H1 (cell line): Measurements from ENCODE around the gene UBALD1. TPM values are rescaled to one million over a fixed set of nuclear protein-coding genes. Genes with fewer than 3 reads are reported as not detected.

Source experiments
- CTCF ChIA-PET: fragments of 300-600 bp; sonication (Branson Sonifier 250); formaldehyde crosslinking; loops from one replicate; lab custom pipeline; 2021; ENCODE audit not compliant: partially characterized antibody; lab: Charles Lee
- POLR2A ChIA-PET: fragments of 300-600 bp; sonication (Branson Sonifier 250); formaldehyde crosslinking; loops from one replicate; lab custom pipeline; 2021; ENCODE audit warnings: inconsistent platforms; ENCODE audit not compliant: partially characterized antibody; lab: Charles Lee
- DNase-seq, 2 experiments: peaks; one replicate each; pipeline versions ENCODE4 v3.0.0 to v3.0.0-alpha.2; 2010 to 2022; ENCODE audit warnings: low spot score in 2 of 2, low read depth in 1 of 2, mixed read lengths in 1 of 2
- FAIRE-seq: peaks from 2 replicates; lab custom pipeline; 2011; peaks lifted over from hg19 to GRCh38; lab: Jason Lieb, UNC
- H2AFZ ChIP-seq: 2 replicates; pipeline ENCODE4 v1.8.1; 2012; ENCODE audit warnings: low read length, inconsistent platforms
- H2AK5ac ChIP-seq: 2 replicates; pipeline ENCODE4 v1.6.1; 2013; ENCODE audit warnings: low read depth, low read length
- H2BK120ac ChIP-seq: replicated peaks from 2 replicates; pipeline ENCODE3; 2013; ENCODE audit warnings: low read depth, low read length, inconsistent platforms
- H2BK12ac ChIP-seq: 2 replicates; pipeline ENCODE4 v1.6.1; 2013; ENCODE audit warnings: low read depth, low read length
- H2BK15ac ChIP-seq: 2 replicates; pipeline ENCODE4 v1.6.1; 2013; ENCODE audit warnings: low read length
- H2BK20ac ChIP-seq: 2 replicates; pipeline ENCODE4 v1.6.1; 2013; ENCODE audit warnings: low read length
- H2BK5ac ChIP-seq: 2 replicates; pipeline ENCODE4 v1.6.1; 2013; ENCODE audit warnings: low read depth, low read length
- H3K14ac ChIP-seq: 2 replicates; pipeline ENCODE4 v1.6.1; 2013; ENCODE audit warnings: inconsistent platforms; ENCODE audit not compliant: insufficient read length
- H3K18ac ChIP-seq: 2 replicates; pipeline ENCODE4 v1.6.1; 2013; ENCODE audit warnings: low read length; ENCODE audit errors: extremely low read depth
- H3K23ac ChIP-seq: 2 replicates; pipeline ENCODE4 v1.6.1; 2013; ENCODE audit warnings: inconsistent platforms; ENCODE audit not compliant: insufficient read length
- H3K23me2 ChIP-seq: 2 replicates; pipeline ENCODE4 v1.6.1; 2013; ENCODE audit warnings: low read depth, low read length
- H3K27ac ChIP-seq: 2 replicates; pipeline ENCODE4 v1.6.1; 2011; ENCODE audit warnings: low read depth, low read length, inconsistent platforms
- H3K27me3 ChIP-seq, 4 experiments: replicated peaks in 1 of 4; 1 replicate in 1 of 4; 2 replicates in 3 of 4; pipeline versions ENCODE4 v1.6.1 to v1.8.1; 2011 to 2013; ENCODE audit warnings: low read length in 3 of 4, mild to moderate bottlenecking in 3 of 4, inconsistent platforms in 2 of 4, mixed read lengths in 2 of 4, moderate library complexity in 1 of 4; ENCODE audit not compliant: control insufficient read depth in 3 of 4, insufficient read depth in 3 of 4; ENCODE audit errors: extremely low read depth in 1 of 4
- H3K36me3 ChIP-seq, 4 experiments: 2 replicates each; pipeline versions ENCODE4 v1.6.1 to v1.8.1; 2011 to 2013; ENCODE audit warnings: mild to moderate bottlenecking in 4 of 4, low read length in 3 of 4, moderate library complexity in 2 of 4, control low read depth in 1 of 4, inconsistent platforms in 1 of 4; ENCODE audit not compliant: insufficient read depth in 4 of 4, control insufficient read depth in 2 of 4
- H3K4ac ChIP-seq: replicated peaks from 2 replicates; pipeline ENCODE3; 2013; ENCODE audit warnings: low read length, low read depth, mixed read lengths, inconsistent platforms; ENCODE audit not compliant: insufficient read length
- H3K4me1 ChIP-seq, 4 experiments: replicated peaks in 1 of 4; 1 replicate in 1 of 4; 2 replicates in 3 of 4; pipeline versions ENCODE4 v1.6.1 to v1.8.1; 2011 to 2013; ENCODE audit warnings: low read length in 3 of 4, inconsistent platforms in 2 of 4, mixed read lengths in 1 of 4; ENCODE audit not compliant: insufficient read depth in 4 of 4, control insufficient read depth in 3 of 4
- H3K4me2 ChIP-seq, 2 experiments: 2 replicates each; pipeline versions ENCODE4 v1.6.1 to v1.8.1; 2011 to 2013; ENCODE audit warnings: low read depth in 2 of 2, low read length in 2 of 2, control low read depth in 1 of 2, inconsistent platforms in 1 of 2, mild to moderate bottlenecking in 1 of 2; ENCODE audit not compliant: insufficient read depth in 1 of 2
- H3K4me3 ChIP-seq, 4 experiments: fragments of 200-600, 300-600 bp in 1 of 4; sonication (generic), shearing (Covaris generic), sonication (Bioruptor Twin) in 1 of 4; 2 replicates each; pipeline versions ENCODE4 v1.5.1 to v1.8.1; 2011 to 2016; ENCODE audit warnings: low read length in 4 of 4, low read depth in 3 of 4, control low read depth in 2 of 4, inconsistent platforms in 2 of 4, mild to moderate bottlenecking in 2 of 4, mixed read lengths in 1 of 4, moderate library complexity in 1 of 4; ENCODE audit not compliant: insufficient read depth in 2 of 4; ENCODE audit errors: extremely low read depth in 1 of 4
- H3K56ac ChIP-seq: replicated peaks from 2 replicates; pipeline ENCODE3; 2013; ENCODE audit warnings: low read depth, mild to moderate bottlenecking, mixed read lengths, low read length, inconsistent platforms; ENCODE audit not compliant: insufficient read length
- H3K79me1 ChIP-seq: 2 replicates; pipeline ENCODE4 v1.6.1; 2013; ENCODE audit warnings: low read depth, low read length, control low read depth
- H3K79me2 ChIP-seq, 2 experiments: 2 replicates each; pipeline versions ENCODE4 v1.6.1 to v1.8.1; 2012 to 2013; ENCODE audit warnings: low read length in 2 of 2, mild to moderate bottlenecking in 2 of 2, inconsistent platforms in 1 of 2; ENCODE audit not compliant: insufficient read depth in 2 of 2, control insufficient read depth in 1 of 2
- H3K9ac ChIP-seq, 4 experiments: replicated peaks in 1 of 4; 1 replicate in 1 of 4; 2 replicates in 3 of 4; pipeline versions ENCODE4 v1.6.1 to v1.8.1; 2011 to 2013; ENCODE audit warnings: low read depth in 3 of 4, low read length in 3 of 4, control low read depth in 2 of 4, mild to moderate bottlenecking in 2 of 4, moderate library complexity in 2 of 4, inconsistent platforms in 1 of 4; ENCODE audit errors: extremely low read depth in 1 of 4
- H3K9me3 ChIP-seq, 2 experiments: 2 replicates each; pipeline versions ENCODE4 v1.6.1 to v1.8.1; 2012 to 2013; ENCODE audit warnings: mild to moderate bottlenecking in 2 of 2, moderate library complexity in 2 of 2, control low read depth in 1 of 2, inconsistent platforms in 1 of 2, low read depth in 1 of 2, low read length in 1 of 2, mixed read lengths in 1 of 2; ENCODE audit not compliant: insufficient read depth in 2 of 2
- H4K20me1 ChIP-seq, 2 experiments: replicated peaks in 1 of 2; 2 replicates each; pipeline versions ENCODE3 to v1.8.1; 2011 to 2013; ENCODE audit warnings: inconsistent platforms in 2 of 2, low read length in 2 of 2, mild to moderate bottlenecking in 1 of 2; ENCODE audit not compliant: insufficient read depth in 2 of 2, control insufficient read depth in 1 of 2
- H4K5ac ChIP-seq: 2 replicates; pipeline ENCODE4 v1.6.1; 2013; ENCODE audit warnings: low read length, low read depth, mixed read lengths, inconsistent platforms; ENCODE audit not compliant: insufficient read length
- H4K8ac ChIP-seq: 2 replicates; pipeline ENCODE4 v1.8.0; 2013; ENCODE audit warnings: mild to moderate bottlenecking, moderate library complexity, low read length, inconsistent platforms; ENCODE audit not compliant: insufficient read depth; ENCODE audit errors: extremely low read depth
- H4K91ac ChIP-seq: replicated peaks from 2 replicates; pipeline ENCODE3; 2013; ENCODE audit warnings: low read length, mixed read lengths, inconsistent platforms; ENCODE audit not compliant: insufficient read length
- CTCF ChIP-seq, 3 experiments: IDR thresholded peaks; 1 replicate in 2 of 3; 2 replicates in 1 of 3; pipeline versions ENCODE4 v1.5.1 to v1.6.1; 2011; ENCODE audit warnings: low read length in 3 of 3, mild to moderate bottlenecking in 3 of 3, inconsistent platforms in 2 of 3, low read depth in 1 of 3, moderate library complexity in 1 of 3; ENCODE audit not compliant: insufficient read depth in 1 of 3; ENCODE audit errors: control extremely low read depth in 1 of 3
- EZH2 ChIP-seq: fragments of 200-600 bp; sonication (generic); IDR thresholded peaks from 2 replicates; pipeline ENCODE4 v1.7.1; 2012; ENCODE audit warnings: low read depth, mild to moderate bottlenecking, moderate library complexity, low read length, inconsistent platforms; ENCODE audit not compliant: severe bottlenecking
- GABPA ChIP-seq: IDR thresholded peaks from 2 replicates; pipeline ENCODE4 v1.6.1; 2011; ENCODE audit warnings: mild to moderate bottlenecking, low read length, moderate library complexity, borderline replicate concordance; ENCODE audit not compliant: insufficient read depth
- HDAC6 ChIP-seq: IDR thresholded peaks from one replicate; pipeline ENCODE4 v1.7.1; 2012; ENCODE audit warnings: low read depth, mild to moderate bottlenecking, inconsistent platforms, low read length, moderate library complexity
- KDM1A ChIP-seq: fragments of 200-600, 300-600 bp; sonication (generic); IDR thresholded peaks from 2 replicates; pipeline ENCODE4 v1.7.1; 2016; ENCODE audit warnings: mild to moderate bottlenecking, low read length, borderline replicate concordance
- POLR2A ChIP-seq, 2 experiments: IDR thresholded peaks; 1 replicate in 1 of 2; 2 replicates in 1 of 2; pipeline ENCODE4 v1.6.1; 2011; ENCODE audit warnings: low read depth in 2 of 2, low read length in 2 of 2, mild to moderate bottlenecking in 2 of 2; ENCODE audit errors: control extremely low read depth in 1 of 2
- RBBP5 ChIP-seq: IDR thresholded peaks from 2 replicates; pipeline ENCODE4 v1.7.1; 2012; ENCODE audit warnings: low read depth, mild to moderate bottlenecking, inconsistent platforms, low read length, moderate library complexity, borderline replicate concordance
- SP1 ChIP-seq: IDR thresholded peaks from 2 replicates; pipeline ENCODE4 v1.6.1; 2011; ENCODE audit warnings: low read depth, low read length
- WGBS, 2 experiments: shearing (Covaris generic) in 1 of 2; methylation state at CpG; one replicate each; pipeline versions ENCODE4 v1.1.6 to v1.1.7; 2013 to 2015; ENCODE audit warnings: low lambda C conversion rate in 2 of 2, mixed read lengths in 2 of 2, inconsistent platforms in 1 of 2, low coverage in 1 of 2, missing lambda C conversion rate in 1 of 2; ENCODE audit not compliant: insufficient replicate concordance in 2 of 2, insufficient coverage in 1 of 2, insufficient read length in 1 of 2; ENCODE audit errors: extremely low coverage in 1 of 2, missing lambda C conversion rate in 1 of 2; 5-methylcytosine and 5-hydroxymethylcytosine counted together
- polyA plus RNA-seq, 7 experiments: library from polyadenylated mRNA; depleted of rRNA in 3 of 7; stranded (reverse) in 5 of 7; unstranded in 2 of 7; fragments of >200 nt in 5 of 7; fragments of 200-250 nt in 2 of 7; gene quantifications; 1 replicate in 5 of 7; 2 replicates in 1 of 7; 4 replicates in 1 of 7; pipeline versions ENCODE4 v1.2.1 to v1.2.3, GENCODE V29; 2011 to 2013; ENCODE audit warnings: missing spikeins in 2 of 7, mixed read lengths in 2 of 7
- total RNA-seq: library from RNA; stranded (reverse); fragmentation: NEBNext Ultra II Directional; extraction: Animal tissue kit (Norgen Biotek cat#: 25700); gene quantifications from 2 replicates; pipeline ENCODE4 v1.2.1, GENCODE V29; 2021

Gene UBALD1
- total and polyA plus RNA-seq, 2 of the 8 experiments (the other 6 are each of a cell fraction or from before 2014, with no cell fraction given): 28.6 to 62.0 TPM

- peak overlapping the region; percentile 72 to 97 (median 78) for H3K4me3 ChIP-seq
- peaks cover 10 to 36% of the 10 kb centered on the region in 2 experiments for H3K79me2 ChIP-seq
- no peak overlapping the region for H2BK120ac ChIP-seq
- peak overlapping the region; percentile 83 to 92 for H3K4me2 ChIP-seq
- H3K14ac ChIP-seq: no peak overlapping the region
- WGBS, 2 experiments: 0% methylated on average over 6 of the region's 80 CpGs; no CpG with 5 or more reads in 1 of the 2 experiments
- 0 out of 2 replicates have a peak overlapping the region, but pooled peaks have one; percentile 95 for H2BK15ac ChIP-seq
- no peaks in the 10 kb centered on the region for H3K36me3 ChIP-seq
- peak overlapping the region; percentile 79 for H4K5ac ChIP-seq
- H4K91ac ChIP-seq: peak overlapping the region; percentile 74
- H2BK20ac ChIP-seq: no peak overlapping the region
- H3K9ac ChIP-seq: peak overlapping the region; percentile 6 to 93 (median 86); a peak in 6 of 7 replicates
- peaks cover 16% of the 10 kb centered on the region for H3K79me1 ChIP-seq
- H3K9me3 ChIP-seq: no peaks in the 10 kb centered on the region
- peak overlapping the region; percentile 72 for H3K27ac ChIP-seq
- no peak overlapping the region for H3K23ac ChIP-seq
- DNase-seq (peak in 1 of 2 experiments; percentile 85), FAIRE-seq (no peak)
- peaks cover 0 to 8% of the 10 kb centered on the region in 2 experiments for H4K20me1 ChIP-seq
- peak overlapping the region; percentile 73 for H2BK5ac ChIP-seq
- no peaks in the 10 kb centered on the region for H3K27me3 ChIP-seq
- no peak overlapping the region for H2BK12ac ChIP-seq
- ChIA-PET POLR2A (interaction anchor here (1.0 to 4.8 kb wide), 7 partner anchors 9 to 152 kb away, joined by 3 to 69 read pairs (median 4); partner anchors contain the start of gene UBALD1), CTCF (interaction anchor here (0.8 to 3.5 kb wide), 35 partner anchors 8 to 331 kb away, joined by 3 to 24 read pairs (median 5); partner anchors contain the start of genes CDIP1 and NUDT16L1)
- H3K56ac ChIP-seq: no peak overlapping the region
- peak overlapping the region; percentile 57; the same call in 1 of the 2 replicates for H4K8ac ChIP-seq
- H3K4me1 ChIP-seq: peaks cover 0 to 7% (median 6%) of the 10 kb centered on the region in 4 experiments; a peak in 6 of 7 replicates
- no peak overlapping the region for H3K4ac ChIP-seq
- peaks cover 2% of the 10 kb centered on the region; the same call in 1 of the 2 replicates for H3K23me2 ChIP-seq
- no peak overlapping the region for H2AFZ ChIP-seq
- peak overlapping the region; percentile 97 for H3K18ac ChIP-seq
- H2AK5ac ChIP-seq: 0 out of 2 replicates have a peak overlapping the region, but pooled peaks have one; percentile 79
- TF ChIP-seq CTCF (IDR thresholded peaks at IDR 0.05; ENCODE audit: control extremely low read depth in 1 of 3, insufficient read depth in 1 of 3, low read depth in 1 of 3, low read length in 3 of 3): no peak
- no peak; the same call in 1 of the 2 replicates for TF ChIP-seq SP1
- TF ChIP-seq RBBP5: 0 out of 2 replicates have a peak, but pooled peaks have one; percentile 69
- TF ChIP-seq POLR2A (IDR thresholded peaks at IDR 0.05; ENCODE audit: control extremely low read depth in 1 of 2, low read depth in 2 of 2, low read length in 2 of 2): peak; percentile 61 to 68; a peak in 2 of 3 replicates
- no peak for TF ChIP-seq KDM1A
- TF ChIP-seq GABPA: no peak
- no peak for TF ChIP-seq EZH2
- TF ChIP-seq HDAC6: no peak
These were observed 10.3 kb upstream of the UBALD1 start for GRCh38 chr16:4624827-4625559.
